GM23248 (cell line): ENCODE measurements around the gene SNAP25. TPM values are rescaled to one million over a fixed set of nuclear protein-coding genes. Genes with fewer than 3 reads are reported as not detected.

Experiments used
- DNase-seq: peaks from one replicate; pipeline ENCODE4 v3.0.0-alpha.2; 2015
- H2AFZ ChIP-seq: fragments of 200-600 bp; sonication (generic); 2 replicates; pipeline ENCODE4 v1.6.1; 2016; ENCODE audit warnings: antibody characterized with exemption
- H3F3A ChIP-seq: fragments of 200-600 bp; sonication (generic); 2 replicates; pipeline ENCODE4 v1.6.1; 2016; ENCODE audit warnings: mild to moderate bottlenecking, antibody characterized with exemption, mixed run types; ENCODE audit not compliant: insufficient read depth
- H3K27ac ChIP-seq: fragments of 200-600 bp; sonication (generic); 2 replicates; pipeline ENCODE4 v1.5.1; 2016; ENCODE audit warnings: mild to moderate bottlenecking
- H3K27me3 ChIP-seq: fragments of 200-600 bp; sonication (generic); replicated peaks from 2 replicates; pipeline ENCODE4 v1.6.1; 2016; ENCODE audit warnings: mild to moderate bottlenecking; ENCODE audit not compliant: insufficient read depth
- H3K36me3 ChIP-seq: fragments of 200-600 bp; sonication (generic); 2 replicates; pipeline ENCODE4 v1.6.1; 2016; ENCODE audit warnings: low read depth, mild to moderate bottlenecking
- H3K4me1 ChIP-seq: fragments of 200-600 bp; sonication (generic); 2 replicates; pipeline ENCODE4 v1.6.1; 2016; ENCODE audit warnings: mild to moderate bottlenecking; ENCODE audit not compliant: insufficient read depth
- H3K4me2 ChIP-seq: fragments of 200-600 bp; sonication (generic); one replicate; pipeline ENCODE4 v1.6.1; 2016; ENCODE audit warnings: mild to moderate bottlenecking; ENCODE audit not compliant: unreplicated experiment
- H3K4me3 ChIP-seq: fragments of 200-600 bp; sonication (generic); 2 replicates; pipeline ENCODE4 v1.5.1; 2016; ENCODE audit warnings: mild to moderate bottlenecking
- H3K79me2 ChIP-seq: fragments of 200-600 bp; sonication (generic); 2 replicates; pipeline ENCODE4 v1.6.1; 2016; ENCODE audit warnings: mild to moderate bottlenecking; ENCODE audit not compliant: insufficient read depth
- H3K9ac ChIP-seq: fragments of 200-600 bp; sonication (generic); 2 replicates; pipeline ENCODE4 v1.6.1; 2016; ENCODE audit warnings: mild to moderate bottlenecking
- H3K9me2 ChIP-seq: fragments of 200-600 bp; sonication (generic); 2 replicates; pipeline ENCODE4 v1.6.1; 2016; ENCODE audit warnings: mixed run types, mild to moderate bottlenecking, moderate library complexity; ENCODE audit not compliant: insufficient read depth
- H3K9me3 ChIP-seq: fragments of 200-600 bp; sonication (generic); one replicate; pipeline ENCODE4 v1.6.1; 2017; ENCODE audit warnings: low read depth
- H4K20me1 ChIP-seq: fragments of 200-600 bp; sonication (generic); 2 replicates; pipeline ENCODE4 v1.6.0; 2016; ENCODE audit not compliant: insufficient read depth
- EZH2 ChIP-seq: fragments of 200-600 bp; sonication (generic); IDR thresholded peaks from 2 replicates; pipeline ENCODE4 v1.6.1; 2018; ENCODE audit warnings: antibody characterized with exemption, mild to moderate bottlenecking; ENCODE audit not compliant: insufficient read depth, poor library complexity, severe bottlenecking
- EZH2phosphoT487 ChIP-seq: fragments of 200-600 bp; sonication (generic); IDR thresholded peaks from 2 replicates; pipeline ENCODE4 v1.6.1; 2018; ENCODE audit warnings: antibody characterized with exemption, moderate library complexity, mild to moderate bottlenecking, low read depth; ENCODE audit not compliant: insufficient read depth
- WGBS, 2 experiments: methylation state at CpG; one replicate each; pipeline ENCODE4 v1.1.6; 2015 to 2017; ENCODE audit warnings: low lambda C conversion rate in 2 of 2, low coverage in 1 of 2; ENCODE audit errors: missing lambda C conversion rate in 2 of 2; 5-methylcytosine and 5-hydroxymethylcytosine counted together
- in situ Hi-C: fragments of 300-500 bp; cut with MboI; formaldehyde crosslinking; loops from 2 replicates; pipeline ENCODE4 v1.15.0; 2020
- polyA plus RNA-seq: library from polyadenylated mRNA; unstranded; fragments of >200 nt; fragmentation: Nextera tagmentation; extraction: Ambion mirVana; gene quantifications from 2 replicates; pipeline ENCODE4 v1.2.1, GENCODE V29; 2016
- total RNA-seq: library from RNA; depleted of rRNA; stranded (reverse); fragments of >200 nt; shearing (Covaris generic); gene quantifications from 2 replicates; pipeline ENCODE4 v1.2.3, GENCODE V29; 2014

The SNAP25 gene
- total and polyA plus RNA-seq, 2 experiments from 2014 or later, result 0.09 TPM; not detected in 1

DNA sequence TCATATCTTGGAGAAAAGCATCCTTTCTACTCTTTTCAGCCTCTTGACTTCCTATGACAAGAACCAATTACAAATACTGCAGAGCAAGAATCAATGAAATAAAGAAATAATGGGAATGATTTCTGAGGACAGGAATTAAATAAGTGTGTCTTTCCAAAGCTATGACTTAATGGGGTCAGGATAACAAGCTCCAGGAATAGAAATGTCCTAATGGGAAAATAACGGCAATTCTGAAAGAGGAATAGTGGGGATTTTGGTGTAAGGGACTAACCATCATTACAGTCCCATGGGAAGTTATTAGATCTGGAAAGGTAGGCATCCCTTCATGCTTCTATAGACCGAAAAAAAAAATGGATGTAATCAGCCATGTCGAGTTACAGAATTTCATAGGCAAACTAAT is 28.2 kb upstream of the SNAP25 start:
- 40 to 44% methylated on average over 3 of the region's 3 CpGs for WGBS, 2 experiments
- peaks cover 5% of the 10 kb centered on the region; the same call in 1 of the 2 replicates for H3K27me3 ChIP-seq
- no peaks in the 10 kb centered on the region for H3K9me2 ChIP-seq
- no peak overlapping the region for H3K9ac ChIP-seq
- H4K20me1 ChIP-seq, result no peaks in the 10 kb centered on the region
- no peaks in the 10 kb centered on the region for H3F3A ChIP-seq
- no peak for DNase-seq
- no peak overlapping the region for H2AFZ ChIP-seq
- no peak overlapping the region for H3K27ac ChIP-seq
- no peaks in the 10 kb centered on the region for H3K36me3 ChIP-seq
- H3K4me1 ChIP-seq, result no peaks in the 10 kb centered on the region
- H3K4me3 ChIP-seq, result no peak overlapping the region
- H3K79me2 ChIP-seq, result no peaks in the 10 kb centered on the region
- H3K4me2 ChIP-seq, result no peak overlapping the region
- in situ Hi-C loops, result no loop called here
- no peaks in the 10 kb centered on the region for H3K9me3 ChIP-seq
- TF ChIP-seq EZH2 (no peak), EZH2phosphoT487 (no peak)

DNA sequence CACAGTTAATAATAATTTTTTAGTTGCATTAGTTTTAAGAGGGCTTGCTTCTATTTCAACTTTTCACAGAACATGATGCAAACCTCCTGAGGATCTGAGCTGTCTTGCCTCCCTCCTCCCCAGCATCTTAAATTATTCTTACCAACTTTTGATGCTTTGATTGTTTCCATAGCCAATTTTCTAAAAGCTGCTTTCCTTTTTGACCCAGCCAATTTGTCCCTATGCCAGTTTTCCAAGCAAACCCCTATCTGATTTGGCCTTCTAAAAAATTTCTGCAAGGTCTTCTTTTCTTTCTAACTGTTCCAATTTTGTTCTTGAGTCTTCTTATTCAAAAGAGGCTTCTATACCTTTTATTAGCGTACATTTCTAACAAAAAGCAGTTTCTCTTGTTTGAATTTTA is 26.5 kb upstream of the SNAP25 start:
- TF ChIP-seq EZH2phosphoT487 (no peak), EZH2 (no peak)
- Histone ChIP-seq H3K36me3 (no peaks in the 10 kb centered on the region), H3K9ac (no peak overlapping the region), H3K27ac (no peak overlapping the region), H2AFZ (no peak overlapping the region), H3K9me2 (no peaks in the 10 kb centered on the region), H3K79me2 (no peaks in the 10 kb centered on the region), H3K4me3 (no peak overlapping the region), H3K4me2 (no peak overlapping the region), H3F3A (no peaks in the 10 kb centered on the region), H3K27me3 (peaks cover 5% of the 10 kb centered on the region; the same call in 1 of the 2 replicates), H3K9me3 (no peaks in the 10 kb centered on the region), H4K20me1 (no peaks in the 10 kb centered on the region), H3K4me1 (no peaks in the 10 kb centered on the region)
- in situ Hi-C loops, result no loop called here
- no peak for DNase-seq
- 11 to 17% methylated on average over 1 of the region's 1 CpG for WGBS, 2 experiments

DNA sequence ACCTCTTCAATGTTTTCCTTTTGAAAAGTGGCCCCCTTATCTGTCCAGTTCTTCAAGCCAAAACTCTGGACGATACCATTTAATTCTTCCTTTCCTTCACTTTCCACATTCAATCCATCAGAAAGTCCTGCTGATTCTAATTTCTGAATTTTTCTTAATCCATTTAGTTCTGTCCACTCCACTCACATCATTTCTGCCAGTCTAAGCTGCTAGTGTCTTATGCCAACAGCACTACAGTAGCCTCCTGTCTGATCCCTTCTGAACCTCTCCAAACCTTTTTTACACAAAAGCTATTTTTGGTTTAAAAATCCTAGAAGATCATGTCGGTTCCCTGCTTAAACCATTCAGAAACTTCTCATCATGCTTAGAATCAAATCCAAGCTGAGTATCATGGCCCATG is 24.5 kb upstream of the SNAP25 start:
- no peak for DNase-seq
- in situ Hi-C loops, result no loop called here

DNA sequence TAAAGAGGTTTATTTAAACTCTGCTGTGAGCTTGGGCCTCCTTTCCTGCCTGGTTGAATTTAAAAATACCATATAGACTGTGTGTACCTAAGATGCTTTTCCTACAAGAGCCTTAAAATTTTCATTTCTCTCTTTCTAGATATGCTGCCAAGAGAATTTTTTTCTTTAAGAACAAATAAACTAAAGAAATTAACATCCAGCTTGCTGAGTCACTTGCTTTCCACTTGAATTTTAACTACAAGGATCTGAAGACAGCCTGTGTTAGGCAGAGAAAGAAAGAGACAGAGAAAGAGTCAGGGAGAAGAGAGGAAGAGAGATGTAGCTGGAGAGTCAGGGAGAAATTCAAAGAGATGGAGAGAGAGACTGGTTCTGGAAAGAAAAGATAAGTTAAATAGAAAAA is 18.3 kb upstream of the SNAP25 start:
- Histone ChIP-seq H3K4me1 (no peaks in the 10 kb centered on the region), H3K4me2 (no peak overlapping the region), H4K20me1 (no peaks in the 10 kb centered on the region), H3K4me3 (no peak overlapping the region), H3K27ac (no peak overlapping the region), H3K9ac (no peak overlapping the region), H3K9me2 (no peaks in the 10 kb centered on the region), H3K36me3 (no peaks in the 10 kb centered on the region), H3K9me3 (no peaks in the 10 kb centered on the region), H3K79me2 (no peaks in the 10 kb centered on the region), H3K27me3 (no peaks in the 10 kb centered on the region; the same call in 1 of the 2 replicates), H3F3A (no peaks in the 10 kb centered on the region), H2AFZ (no peak overlapping the region)
- in situ Hi-C loops, result no loop called here
- TF ChIP-seq EZH2phosphoT487 (no peak), EZH2 (no peak)
- DNase-seq, result no peak

More for the DNA sequence above, 24.5 kb upstream of the SNAP25 start:
- Histone ChIP-seq H3K27ac (no peak overlapping the region), H3K79me2 (no peaks in the 10 kb centered on the region), H3K9me2 (no peaks in the 10 kb centered on the region), H4K20me1 (no peaks in the 10 kb centered on the region), H3K9me3 (no peaks in the 10 kb centered on the region), H3K4me1 (no peaks in the 10 kb centered on the region), H3K4me2 (no peak overlapping the region), H3F3A (no peaks in the 10 kb centered on the region), H3K27me3 (peaks cover 2% of the 10 kb centered on the region; the same call in 1 of the 2 replicates), H3K4me3 (no peak overlapping the region), H3K9ac (no peak overlapping the region), H2AFZ (no peak overlapping the region), H3K36me3 (no peaks in the 10 kb centered on the region)
- no peak for TF ChIP-seq EZH2phosphoT487
- TF ChIP-seq EZH2, result no peak
- WGBS, 2 experiments, result 29 to 37% methylated on average over 2 of the region's 2 CpGs

DNA sequence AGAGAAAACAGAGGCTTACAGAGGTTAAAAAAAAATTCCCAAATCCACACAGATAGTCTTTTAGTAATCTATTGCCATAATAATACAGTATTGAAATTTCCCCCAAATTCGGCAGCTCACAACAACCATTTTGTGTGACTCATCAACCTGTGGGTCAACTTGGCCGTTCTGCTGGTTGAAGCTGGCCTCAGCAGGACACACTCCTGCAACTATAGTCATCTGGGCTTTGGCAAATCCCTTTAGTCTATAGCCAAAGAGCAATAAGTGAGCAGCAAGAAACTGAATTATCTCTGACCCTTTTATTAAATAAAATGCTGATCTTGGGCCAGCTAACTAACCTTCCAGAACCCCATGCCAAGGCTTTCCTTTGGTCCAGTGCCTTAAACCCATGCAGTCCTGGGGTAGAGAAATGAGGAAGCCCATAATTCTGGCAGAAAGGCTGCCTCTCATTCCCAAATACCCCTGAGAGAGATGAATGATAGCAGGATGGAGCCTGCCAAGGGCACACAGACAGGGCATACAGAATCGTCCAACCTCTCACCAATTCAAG is 17.2 kb upstream of the SNAP25 start:
- H3K36me3 ChIP-seq, result no peaks in the 10 kb centered on the region
- TF ChIP-seq EZH2phosphoT487 (no peak), EZH2 (no peak)
- H2AFZ ChIP-seq, result no peak overlapping the region
- no peak overlapping the region for H3K27ac ChIP-seq
- H3K4me2 ChIP-seq, result no peak overlapping the region
- no peaks in the 10 kb centered on the region for H3K9me2 ChIP-seq
- no peak overlapping the region for H3K9ac ChIP-seq
- H3K4me3 ChIP-seq, result no peak overlapping the region
- in situ Hi-C loops, result no loop called here
- no peaks in the 10 kb centered on the region for H3K4me1 ChIP-seq
- H3F3A ChIP-seq, result no peaks in the 10 kb centered on the region
- H3K79me2 ChIP-seq, result no peaks in the 10 kb centered on the region
- DNase-seq, result no peak
- no peaks in the 10 kb centered on the region for H4K20me1 ChIP-seq
- no peaks in the 10 kb centered on the region for H3K9me3 ChIP-seq
- H3K27me3 ChIP-seq, result no peaks in the 10 kb centered on the region; the same call in 1 of the 2 replicates
- 30 to 49% methylated on average over 3 of the region's 3 CpGs for WGBS, 2 experiments
